SU-DHL-6 (cell line): ENCODE data around the gene ERI2.

Experiments
- H2AFZ ChIP-seq: fragments of 200-600 bp; sonication (generic); 2 replicates; pipeline ENCODE4 v1.6.1; 2014; ENCODE audit warnings: low read depth, mild to moderate bottlenecking, moderate library complexity, mixed read lengths, antibody characterized with exemption, low read length; ENCODE audit not compliant: severe bottlenecking
- H3F3A ChIP-seq: fragments of 200-600 bp; shearing (Covaris generic); 2 replicates; pipeline ENCODE4 v1.6.0; 2016; ENCODE audit warnings: antibody characterized with exemption, mild to moderate bottlenecking; ENCODE audit not compliant: insufficient read depth
- H3K27ac ChIP-seq: fragments of 200-600 bp; sonication (generic); 2 replicates; pipeline ENCODE4 v1.5.1; 2016; ENCODE audit warnings: low read depth, mild to moderate bottlenecking, low read length, moderate library complexity, mixed read lengths
- H3K27me3 ChIP-seq: fragments of 200-600 bp; sonication (generic), shearing (Covaris generic); 2 replicates; pipeline ENCODE4 v1.6.0; 2014; ENCODE audit warnings: mild to moderate bottlenecking, low read length
- H3K36me3 ChIP-seq: fragments of 200-600 bp; sonication (generic); 2 replicates; pipeline ENCODE4 v1.6.1; 2014; ENCODE audit warnings: mild to moderate bottlenecking, low read length, mixed read lengths
- H3K4me2 ChIP-seq: fragments of 300-600, 200-600 bp; shearing (Covaris generic), sonication (generic); 2 replicates; pipeline ENCODE4 v1.6.0; 2014; ENCODE audit warnings: low read length, low read depth, mild to moderate bottlenecking; ENCODE audit not compliant: poor library complexity, severe bottlenecking
- H3K4me3 ChIP-seq: fragments of 200-600 bp; sonication (generic); 2 replicates; pipeline ENCODE4 v1.5.1; 2014; ENCODE audit warnings: antibody characterized with exemption, low read length, mild to moderate bottlenecking, mixed read lengths; ENCODE audit not compliant: insufficient read depth, poor library complexity, severe bottlenecking
- H3K79me2 ChIP-seq: fragments of 200-600 bp; sonication (generic); 2 replicates; pipeline ENCODE4 v1.6.1; 2014; ENCODE audit warnings: mild to moderate bottlenecking, low read length, moderate library complexity; ENCODE audit not compliant: insufficient read depth
- H3K9ac ChIP-seq: fragments of 200-600 bp; sonication (generic); 2 replicates; pipeline ENCODE4 v1.7.0; 2014; ENCODE audit warnings: mild to moderate bottlenecking, low read length
- H3K9me2 ChIP-seq: fragments of 200-600 bp; sonication (generic); replicated peaks from 2 replicates; pipeline ENCODE4 v1.6.1; 2014; ENCODE audit warnings: low read length; ENCODE audit not compliant: insufficient read depth
- H3K9me3 ChIP-seq: fragments of 200-600 bp; sonication (generic); 2 replicates; pipeline ENCODE4 v1.6.1; 2014; ENCODE audit warnings: low read length, mixed read lengths; ENCODE audit not compliant: insufficient read depth
- H4K20me1 ChIP-seq: fragments of 200-600 bp; sonication (generic); 2 replicates; pipeline ENCODE4 v1.6.1; 2014; ENCODE audit warnings: low read depth, mild to moderate bottlenecking, antibody characterized with exemption, low read length, moderate library complexity, mixed read lengths
- CTCF ChIP-seq: fragments of 200-600 bp; sonication (generic); IDR thresholded peaks from one replicate; pipeline ENCODE4 v1.5.1; 2017; ENCODE audit warnings: antibody characterized with exemption, mild to moderate bottlenecking, low read length, moderate library complexity; ENCODE audit not compliant: insufficient read depth, poor library complexity, severe bottlenecking
- EZH2phosphoT487 ChIP-seq: fragments of 200-600 bp; sonication (generic), shearing (Covaris generic); conservative IDR thresholded peaks from 2 replicates; pipeline ENCODE4 v1.6.1; 2018; ENCODE audit warnings: mild to moderate bottlenecking, antibody characterized with exemption, low read length, moderate library complexity, mixed read lengths

Gene ERI2

GRCh38 chr16:20814784-20815183 is 8.5 kb upstream of the ERI2 start:
- Histone ChIP-seq H3K79me2 (no peaks in the 10 kb centered on the region), H3K36me3 (peaks cover 13% of the 10 kb centered on the region; the same call in 1 of the 2 replicates), H2AFZ (no peak overlapping the region), H3F3A (no peaks in the 10 kb centered on the region; the same call in 1 of the 2 replicates), H3K27me3 (no peaks in the 10 kb centered on the region), H3K27ac (no peak overlapping the region), H4K20me1 (no peaks in the 10 kb centered on the region), H3K4me3 (no peak overlapping the region), H3K9ac (no peak overlapping the region), H3K9me2 (no peaks in the 10 kb centered on the region), H3K9me3 (no peaks in the 10 kb centered on the region), H3K4me2 (no peak overlapping the region)
- TF ChIP-seq EZH2phosphoT487 = no peak
- no peak for TF ChIP-seq CTCF

- peaks cover 3% of the 10 kb centered on the region; the same call in 1 of the 2 replicates for H3K79me2 ChIP-seq
- no peaks in the 10 kb centered on the region; the same call in 1 of the 2 replicates for H3F3A ChIP-seq
- H4K20me1 ChIP-seq = no peaks in the 10 kb centered on the region
- no peak overlapping the region for H3K4me2 ChIP-seq
- no peak overlapping the region for H2AFZ ChIP-seq
- no peak overlapping the region for H3K9ac ChIP-seq
- no peak overlapping the region for H3K27ac ChIP-seq
- H3K4me3 ChIP-seq = no peak overlapping the region
- TF ChIP-seq EZH2phosphoT487 = no peak
- no peak for TF ChIP-seq CTCF
- peaks cover 13% of the 10 kb centered on the region; the same call in 1 of the 2 replicates for H3K36me3 ChIP-seq
- H3K27me3 ChIP-seq = no peaks in the 10 kb centered on the region
- H3K9me3 ChIP-seq = no peaks in the 10 kb centered on the region
- H3K9me2 ChIP-seq = no peaks in the 10 kb centered on the region
These were observed 6.2 kb upstream of the ERI2 start for GRCh38 chr16:20812510-20812909.

GRCh38 chr16:20811889-20812439 is 5.7 kb upstream of the ERI2 start:
- Histone ChIP-seq H3K27me3 (no peaks in the 10 kb centered on the region), H3K4me3 (no peak overlapping the region), H4K20me1 (no peaks in the 10 kb centered on the region), H3K9me3 (no peaks in the 10 kb centered on the region), H3K4me2 (no peak overlapping the region), H3K27ac (no peak overlapping the region), H2AFZ (no peak overlapping the region), H3K79me2 (peaks cover 8% of the 10 kb centered on the region; the same call in 1 of the 2 replicates), H3F3A (no peaks in the 10 kb centered on the region), H3K9me2 (no peaks in the 10 kb centered on the region), H3K36me3 (peaks cover 10% of the 10 kb centered on the region; the same call in 1 of the 2 replicates), H3K9ac (no peak overlapping the region)
- TF ChIP-seq CTCF (no peak), EZH2phosphoT487 (no peak)
